Brain microvascular endothelial cell (primary cell): ENCODE results near the gene BAAT.

Source experiments
- DNase-seq: peaks from one replicate; pipeline ENCODE4 v3.0.0-alpha.2; 2020
- H3K27ac ChIP-seq: fragments of 250-450 bp; sonication (Bioruptor Pico); 2 replicates; pipeline ENCODE4 v1.5.1; 2020; ENCODE audit warnings: mild to moderate bottlenecking, moderate library complexity
- H3K27me3 ChIP-seq: fragments of 250-450 bp; sonication (Bioruptor Pico); replicated peaks from 2 replicates; pipeline ENCODE4 v1.5.1; 2020; ENCODE audit warnings: mild to moderate bottlenecking
- H3K36me3 ChIP-seq: fragments of 250-450 bp; sonication (Bioruptor Pico); replicated peaks from 2 replicates; pipeline ENCODE4 v1.5.1; 2020; ENCODE audit warnings: mild to moderate bottlenecking
- H3K4me3 ChIP-seq: 2 replicates; pipeline ENCODE4 v1.5.1; 2011; ENCODE audit warnings: low read depth, mild to moderate bottlenecking, control low read depth, low read length, moderate library complexity
- CTCF ChIP-seq: IDR thresholded peaks from 2 replicates; pipeline ENCODE4 v1.5.1; 2011; ENCODE audit warnings: low read depth, mild to moderate bottlenecking, moderate library complexity, low read length, control low read depth, inconsistent platforms; ENCODE audit errors: missing control alignments
- in situ Hi-C: cut with HindIII; loops from 2 replicates; pipeline ENCODE4 v1.10.0; 2017; ENCODE audit warnings: low sequenced_read_pairs, low pct_ligation_motif_present

The BAAT gene

GRCh38 chr9:101427957-101428655, 43.3 kb upstream of the BAAT start:
- Histone ChIP-seq H3K4me3 (no peak overlapping the region), H3K27ac (no peak overlapping the region), H3K27me3 (no peaks in the 10 kb centered on the region), H3K36me3 (no peaks in the 10 kb centered on the region)
- in situ Hi-C loops: no loop called here
- TF ChIP-seq CTCF: no peak
- no peak for DNase-seq

- no peak for TF ChIP-seq CTCF
- no peaks in the 10 kb centered on the region for H3K27me3 ChIP-seq
- in situ Hi-C loops: no loop called here
- H3K4me3 ChIP-seq: no peak overlapping the region
- no peak overlapping the region for H3K27ac ChIP-seq
- no peak for DNase-seq
- no peaks in the 10 kb centered on the region for H3K36me3 ChIP-seq
Observed at GRCh38 chr9:101427358-101427757, 42.6 kb upstream of the BAAT start.

GRCh38 chr9:101421653-101422065, 36.9 kb upstream of the BAAT start:
- in situ Hi-C loops: no loop called here
- no peak for TF ChIP-seq CTCF
- H3K4me3 ChIP-seq: no peak overlapping the region
- peak; percentile 69 for DNase-seq
- peak overlapping the region; percentile 46 for H3K27ac ChIP-seq
- no peaks in the 10 kb centered on the region for H3K36me3 ChIP-seq
- H3K27me3 ChIP-seq: no peaks in the 10 kb centered on the region

- Histone ChIP-seq H3K27ac (no peak overlapping the region), H3K27me3 (no peaks in the 10 kb centered on the region), H3K4me3 (no peak overlapping the region), H3K36me3 (no peaks in the 10 kb centered on the region)
- in situ Hi-C loops: no loop called here
- no peak for DNase-seq
- TF ChIP-seq CTCF: no peak
Observed at GRCh38 chr9:101419863-101420262, 35.1 kb upstream of the BAAT start.

GRCh38 chr9:101418518-101419430, 34.0 kb upstream of the BAAT start:
- no peak for TF ChIP-seq CTCF
- in situ Hi-C loops: no loop called here
- Histone ChIP-seq H3K36me3 (no peaks in the 10 kb centered on the region), H3K4me3 (no peak overlapping the region), H3K27ac (peak overlapping the region; percentile 24), H3K27me3 (no peaks in the 10 kb centered on the region)
- no peak for DNase-seq
